Measurements from ENCODE around the gene GABRR2. TPM values are rescaled to one million over a fixed set of nuclear protein-coding genes. Genes with fewer than 3 reads are reported as not detected.

Gene GABRR2
- total RNA-seq, 4 donors from 2014 or later = 0.70 to 6.6 (median 2.1) TPM

- no peaks in the 10 kb centered on the region for H3K36me3 ChIP-seq
- no peak overlapping the region for H3K4me3 ChIP-seq
- no peak overlapping the region for H3K27ac ChIP-seq
- peaks cover 0 to 12% (median 0%) of the 10 kb centered on the region in 4 donors for H3K4me1 ChIP-seq
- no peaks in the 10 kb centered on the region for H3K27me3 ChIP-seq
- TF ChIP-seq POLR2A (IDR thresholded peaks at IDR 0.05) = no peak
- TF ChIP-seq CTCF (IDR thresholded peaks at IDR 0.05) = no peak
- H3K9me3 ChIP-seq = no peaks in the 10 kb centered on the region
- no peak for DNase-seq
Observed at GRCh38 chr6:89257346-89257745, 57.8 kb downstream of the GABRR2 start.

- no peak overlapping the region for H3K4me3 ChIP-seq
- TF ChIP-seq POLR2A (IDR thresholded peaks at IDR 0.05) = no peak
- TF ChIP-seq CTCF (IDR thresholded peaks at IDR 0.05) = no peak
- H3K4me1 ChIP-seq = no peaks in the 10 kb centered on the region
- no peaks in the 10 kb centered on the region for H3K27me3 ChIP-seq
- H3K27ac ChIP-seq = no peak overlapping the region
- no peaks in the 10 kb centered on the region for H3K36me3 ChIP-seq
- H3K9me3 ChIP-seq = no peaks in the 10 kb centered on the region
- no peak for DNase-seq
Observed at GRCh38 chr6:89255417-89255816, 59.7 kb downstream of the GABRR2 start.

- DNase-seq = no peak
- no peaks in the 10 kb centered on the region for H3K36me3 ChIP-seq
- TF ChIP-seq POLR2A (IDR thresholded peaks at IDR 0.05) (no peak), CTCF (IDR thresholded peaks at IDR 0.05) (no peak)
Observed at GRCh38 chr6:89254569-89254968, 60.5 kb downstream of the GABRR2 start.

GRCh38 chr6:89252907-89253306, 62.2 kb downstream of the GABRR2 start:
- no peak for TF ChIP-seq POLR2A (IDR thresholded peaks at IDR 0.05)
- no peak for TF ChIP-seq CTCF (IDR thresholded peaks at IDR 0.05)
- Histone ChIP-seq H3K36me3 (no peaks in the 10 kb centered on the region), H3K27me3 (no peaks in the 10 kb centered on the region), H3K9me3 (no peaks in the 10 kb centered on the region), H3K4me1 (no peaks in the 10 kb centered on the region), H3K4me3 (no peak overlapping the region), H3K27ac (no peak overlapping the region)
- DNase-seq = no peak

More at GRCh38 chr6:89254569-89254968, 60.5 kb downstream of the GABRR2 start:
- no peaks in the 10 kb centered on the region for H3K9me3 ChIP-seq
- no peak overlapping the region for H3K4me3 ChIP-seq
- no peak overlapping the region for H3K27ac ChIP-seq
- H3K4me1 ChIP-seq = no peaks in the 10 kb centered on the region
- no peaks in the 10 kb centered on the region for H3K27me3 ChIP-seq

- no peak for DNase-seq
- no peak for TF ChIP-seq CTCF (IDR thresholded peaks at IDR 0.05)
- no peak for TF ChIP-seq POLR2A (IDR thresholded peaks at IDR 0.05)
Observed at GRCh38 chr6:89251976-89252375, 63.1 kb downstream of the GABRR2 start.

GRCh38 chr6:89251170-89251569, 63.9 kb downstream of the GABRR2 start:
- Histone ChIP-seq H3K27me3 (no peaks in the 10 kb centered on the region), H3K4me3 (no peak overlapping the region), H3K9me3 (no peaks in the 10 kb centered on the region), H3K36me3 (no peaks in the 10 kb centered on the region), H3K4me1 (no peaks in the 10 kb centered on the region), H3K27ac (no peak overlapping the region)
- TF ChIP-seq CTCF (IDR thresholded peaks at IDR 0.05) (no peak), POLR2A (IDR thresholded peaks at IDR 0.05) (no peak)
- DNase-seq = no peak

More at GRCh38 chr6:89251976-89252375, 63.1 kb downstream of the GABRR2 start:
- Histone ChIP-seq H3K4me1 (no peaks in the 10 kb centered on the region), H3K4me3 (no peak overlapping the region), H3K9me3 (no peaks in the 10 kb centered on the region), H3K27me3 (no peaks in the 10 kb centered on the region), H3K27ac (no peak overlapping the region), H3K36me3 (no peaks in the 10 kb centered on the region)

Measured in Peyer's patch (tissue), 4 donors.